Hepatocyte (in vitro differentiated cells): ENCODE results near the gene MACROD2.

Source experiments
- CTCF ChIP-seq: fragments of 200-600 bp; sonication (generic); IDR thresholded peaks from 2 replicates; pipeline ENCODE4 v1.5.1; 2016; ENCODE audit warnings: antibody characterized with exemption, mild to moderate bottlenecking; ENCODE audit not compliant: poor library complexity
- EZH2phosphoT487 ChIP-seq: fragments of 200-600 bp; sonication (generic); IDR thresholded peaks from one replicate; pipeline ENCODE4 v1.6.1; 2018; ENCODE audit warnings: antibody characterized with exemption, mild to moderate bottlenecking, low read depth, moderate library complexity; ENCODE audit not compliant: unreplicated experiment, severe bottlenecking

GRCh38 chr20:14559612-14560011 is 564.3 kb downstream of the MACROD2 start:
- no peak for TF ChIP-seq CTCF
- TF ChIP-seq EZH2phosphoT487: no peak
